HEK293 (cell line): ENCODE data around the gene CAMK1.

Experiments
- CTCF ChIA-PET: fragments of 350-600 bp; formaldehyde crosslinking; extraction: SDS; loops from one replicate; lab custom pipeline; 2021; ENCODE audit warnings: antibody characterized with exemption; lab: Yijun Ruan, JAX
- POLR2A ChIA-PET: fragments of 300-600 bp; formaldehyde crosslinking; extraction: SDS; loops from one replicate; lab custom pipeline; 2020; ENCODE audit warnings: antibody characterized with exemption, inconsistent platforms; lab: Yijun Ruan, JAX
- H3K27ac ChIP-seq: fragments of 200-500 bp; sonication (Bioruptor generic); 2 replicates; pipeline ENCODE4 v1.5.1; 2014; ENCODE audit warnings: low read depth, low read length, control low read depth, inconsistent platforms; ENCODE audit errors: extremely low read depth
- H3K36me3 ChIP-seq, 2 experiments: fragments of 200-500 bp in 1 of 2; sonication (Bioruptor generic) in 1 of 2; 1 replicate in 1 of 2; 2 replicates in 1 of 2; pipeline ENCODE4 v1.5.1; 2014 to 2017; ENCODE audit warnings: inconsistent platforms in 2 of 2, low read length in 2 of 2; ENCODE audit not compliant: control insufficient read depth in 2 of 2, insufficient read depth in 1 of 2
- H3K4me1 ChIP-seq: fragments of 200-500 bp; sonication (Bioruptor generic); 2 replicates; pipeline ENCODE4 v1.5.1; 2014; ENCODE audit warnings: mild to moderate bottlenecking, low read length, inconsistent platforms; ENCODE audit not compliant: control insufficient read depth, insufficient read depth
- H3K4me3 ChIP-seq: 2 replicates; pipeline ENCODE4 v1.5.1; 2011; ENCODE audit warnings: low read depth, mild to moderate bottlenecking, control low read depth, low read length, moderate library complexity
- H3K9me3 ChIP-seq: fragments of 200-500 bp; sonication (Bioruptor generic); 2 replicates; pipeline ENCODE4 v1.5.1; 2014; ENCODE audit warnings: low read depth, low read length, inconsistent platforms; ENCODE audit not compliant: control insufficient read depth, insufficient read depth
- EGR2 ChIP-seq: fragments of 450-650 bp; formaldehyde crosslinking; IDR thresholded peaks from 2 replicates; pipeline ENCODE4 v1.5.1; 2016; ENCODE audit warnings: low read depth, missing biosample characterization, missing genetic modification characterization
- GLI4 ChIP-seq: fragments of 450-650 bp; formaldehyde crosslinking; IDR thresholded peaks from 2 replicates; pipeline ENCODE4 v1.5.1; 2016; ENCODE audit warnings: missing biosample characterization, missing genetic modification characterization
- GLIS2 ChIP-seq: fragments of 450-650 bp; formaldehyde crosslinking; IDR thresholded peaks from 2 replicates; pipeline ENCODE4 v1.5.1; 2016; ENCODE audit warnings: missing biosample characterization, missing genetic modification characterization
- MEIS1 ChIP-seq: sonication (generic); formaldehyde crosslinking; IDR thresholded peaks from 2 replicates; pipeline ENCODE4 v1.8.1; 2022; ENCODE audit warnings: missing genetic modification reagents, mild to moderate bottlenecking, borderline replicate concordance
- PRDM4 ChIP-seq: fragments of 450-650 bp; formaldehyde crosslinking; IDR thresholded peaks from 2 replicates; pipeline ENCODE4 v1.5.1; 2017; ENCODE audit warnings: missing biosample characterization, missing genetic modification characterization
- SP7 ChIP-seq: fragments of 450-650 bp; formaldehyde crosslinking; IDR thresholded peaks from 2 replicates; pipeline ENCODE4 v1.5.1; 2016; ENCODE audit warnings: missing biosample characterization, missing genetic modification characterization
- TSHZ1 ChIP-seq: fragments of 450-650 bp; formaldehyde crosslinking; IDR thresholded peaks from 2 replicates; pipeline ENCODE4 v1.5.1; 2016; ENCODE audit warnings: missing biosample characterization, missing genetic modification characterization, borderline replicate concordance
- YY1 ChIP-seq: fragments of 450-650 bp; formaldehyde crosslinking; IDR thresholded peaks from 2 replicates; pipeline ENCODE4 v1.5.1; 2018; ENCODE audit warnings: missing biosample characterization, missing genetic modification characterization
- ZBTB11 ChIP-seq: fragments of 450-650 bp; formaldehyde crosslinking; conservative IDR thresholded peaks from 2 replicates; pipeline ENCODE4 v1.5.1; 2016; ENCODE audit warnings: low read depth, missing biosample characterization, missing genetic modification characterization
- ZBTB17 ChIP-seq: fragments of 450-650 bp; formaldehyde crosslinking; IDR thresholded peaks from 2 replicates; pipeline ENCODE4 v1.5.1; 2016; ENCODE audit warnings: missing biosample characterization, missing genetic modification characterization
- ZBTB44 ChIP-seq: fragments of 450-650 bp; IDR thresholded peaks from 2 replicates; pipeline ENCODE4 v1.5.1; 2018; ENCODE audit warnings: missing biosample characterization, mild to moderate bottlenecking, missing genetic modification characterization
- ZEB2 ChIP-seq: fragments of 450-650 bp; formaldehyde crosslinking; IDR thresholded peaks from 2 replicates; pipeline ENCODE4 v1.5.1; 2016; ENCODE audit warnings: missing biosample characterization, missing genetic modification characterization
- ZFHX2 ChIP-seq: fragments of 450-650 bp; formaldehyde crosslinking; conservative IDR thresholded peaks from 2 replicates; pipeline ENCODE4 v1.5.1; 2016; ENCODE audit warnings: missing biosample characterization, missing genetic modification characterization
- ZFP37 ChIP-seq: fragments of 450-650 bp; formaldehyde crosslinking; IDR thresholded peaks from 2 replicates; pipeline ENCODE4 v1.5.1; 2016; ENCODE audit warnings: missing biosample characterization, missing genetic modification characterization
- ZNF114 ChIP-seq: fragments of 450-650 bp; formaldehyde crosslinking; IDR thresholded peaks from 2 replicates; pipeline ENCODE4 v1.5.0; 2017; ENCODE audit warnings: missing biosample characterization, missing genetic modification characterization
- ZNF311 ChIP-seq: fragments of 450-650 bp; formaldehyde crosslinking; IDR thresholded peaks from 2 replicates; pipeline ENCODE4 v1.5.1; 2017; ENCODE audit warnings: missing biosample characterization, missing genetic modification characterization, borderline replicate concordance
- ZNF350 ChIP-seq: fragments of 450-650 bp; formaldehyde crosslinking; IDR thresholded peaks from 2 replicates; pipeline ENCODE4 v1.5.0; 2017; ENCODE audit warnings: missing biosample characterization, mild to moderate bottlenecking, missing genetic modification characterization
- ZNF366 ChIP-seq: fragments of 450-650 bp; formaldehyde crosslinking; conservative IDR thresholded peaks from 2 replicates; pipeline ENCODE4 v1.5.1; 2016; ENCODE audit warnings: missing biosample characterization, missing genetic modification characterization
- ZNF580 ChIP-seq: fragments of 450-650 bp; formaldehyde crosslinking; IDR thresholded peaks from 2 replicates; pipeline ENCODE4 v1.5.1; 2016; ENCODE audit warnings: missing biosample characterization, missing genetic modification characterization
- ZNF623 ChIP-seq: fragments of 450-650 bp; formaldehyde crosslinking; IDR thresholded peaks from 2 replicates; pipeline ENCODE4 v1.5.1; 2016; ENCODE audit warnings: missing biosample characterization, missing genetic modification characterization
- ZNF677 ChIP-seq: fragments of 450-650 bp; IDR thresholded peaks from 2 replicates; pipeline ENCODE4 v1.5.0; 2018; ENCODE audit warnings: missing biosample characterization, mild to moderate bottlenecking, missing genetic modification characterization, moderate library complexity
- ZNF692 ChIP-seq: fragments of 450-650 bp; formaldehyde crosslinking; IDR thresholded peaks from 2 replicates; pipeline ENCODE4 v1.5.1; 2016; ENCODE audit warnings: missing biosample characterization, missing genetic modification characterization
- ZNF791 ChIP-seq: fragments of 450-650 bp; formaldehyde crosslinking; IDR thresholded peaks from 2 replicates; pipeline ENCODE4 v1.5.1; 2016; ENCODE audit warnings: missing biosample characterization, missing genetic modification characterization
- ZSCAN18 ChIP-seq: fragments of 450-650 bp; formaldehyde crosslinking; IDR thresholded peaks from 2 replicates; pipeline ENCODE4 v1.5.1; 2016; ENCODE audit warnings: missing biosample characterization, missing genetic modification characterization

The CAMK1 gene

GRCh38 chr3:9818666-9819335 lies 49.1 kb upstream of the CAMK1 start:
- ChIA-PET CTCF (no interaction called here), POLR2A (interaction anchor here (0.7 kb wide), 1 partner anchor 11 kb away, joined by 4 read pairs; no protein-coding TSS in a partner anchor)
- no peak overlapping the region for H3K27ac ChIP-seq
- no peaks in the 10 kb centered on the region for H3K4me1 ChIP-seq
- H3K36me3 ChIP-seq, result peaks cover 5 to 47% of the 10 kb centered on the region in 2 experiments; a peak in 2 of 3 replicates
- no peaks in the 10 kb centered on the region for H3K9me3 ChIP-seq
- no peak overlapping the region for H3K4me3 ChIP-seq
- TF ChIP-seq ZNF623 (no peak), SP7 (tag by site-specific recombination) (no peak), ZNF580 (tag by site-specific recombination) (no peak), ZNF791 (tag by site-specific recombination) (no peak), ZNF350 (tag by site-specific recombination) (no peak), ZBTB17 (peak; percentile 71), ZBTB44 (tag by site-specific recombination) (no peak), ZNF366 (tag by site-specific recombination) (peak; percentile 89), ZNF692 (tag by site-specific recombination) (no peak), ZNF114 (tag by site-specific recombination) (no peak), ZSCAN18 (tag by site-specific recombination) (no peak), ZEB2 (no peak), EGR2 (tag by site-specific recombination) (peak; percentile 99), ZNF677 (tag by site-specific recombination) (no peak), ZFHX2 (peak; percentile 94), ZBTB11 (no peak), GLIS2 (no peak), YY1 (tag by site-specific recombination) (no peak), GLI4 (tag by site-specific recombination) (no peak), MEIS1 (CRISPR knock-in tag) (no peak), TSHZ1 (tag by site-specific recombination) (no peak), PRDM4 (tag by site-specific recombination) (no peak), ZFP37 (no peak), ZNF311 (tag by site-specific recombination) (no peak)
